K562 (cell line): ENCODE data around the gene RGL2. TPM values are rescaled to one million over a fixed set of nuclear protein-coding genes. Genes with fewer than 3 reads are reported as not detected.

ENCODE experiments used
- ATF1 ChIP-seq, 2 experiments: fragments of 450-650 bp in 1 of 2; IDR thresholded peaks; 2 replicates each; pipeline ENCODE4 v1.6.1; 2016; ENCODE audit warnings: missing compliant biosample characterization in 1 of 2, missing genetic modification characterization in 1 of 2
- CBX3 ChIP-seq, 2 experiments: IDR thresholded peaks; 1 replicate in 1 of 2; 2 replicates in 1 of 2; pipeline ENCODE4 v1.6.1; 2012; ENCODE audit warnings: inconsistent platforms in 2 of 2, low read length in 2 of 2, borderline replicate concordance in 1 of 2, control low read depth in 1 of 2
- CEBPG ChIP-seq, 3 experiments: fragments of 200-800 bp in 1 of 3; sonication (Bioruptor generic) in 1 of 3; sonication (generic) in 1 of 3; formaldehyde crosslinking in 1 of 3; IDR thresholded peaks in 2 of 3; conservative IDR thresholded peaks in 1 of 3; 2 replicates each; pipeline versions ENCODE4 v1.6.1 to v1.8.0; 2016 to 2022; ENCODE audit warnings: missing compliant biosample characterization in 2 of 3, missing genetic modification characterization in 2 of 3, mild to moderate bottlenecking in 1 of 3, missing genetic modification reagents in 1 of 3
- CXXC5 ChIP-seq: fragments of 250-450 bp; sonication (Bioruptor Pico); IDR thresholded peaks from 2 replicates; pipeline ENCODE4 v1.8.0; 2022; ENCODE audit warnings: inconsistent platforms, mild to moderate bottlenecking, moderate library complexity
- FOXK1 ChIP-seq: sonication (generic); formaldehyde crosslinking; IDR thresholded peaks from 2 replicates; pipeline ENCODE4 v1.8.0; 2022; ENCODE audit warnings: missing genetic modification reagents, mild to moderate bottlenecking, borderline replicate concordance
- GABPA ChIP-seq: fragments of 200-800 bp; sonication (Bioruptor generic); conservative IDR thresholded peaks from 2 replicates; pipeline ENCODE4 v1.6.1; 2016; ENCODE audit warnings: low read depth, missing genetic modification characterization, missing compliant biosample characterization
- HDAC8 ChIP-seq: fragments of 450-650 bp; IDR thresholded peaks from 2 replicates; pipeline ENCODE4 v1.6.1; 2016; ENCODE audit warnings: mild to moderate bottlenecking, missing genetic modification characterization, moderate library complexity, missing compliant biosample characterization
- KAT2B ChIP-seq: IDR thresholded peaks from one replicate; pipeline ENCODE4 v1.6.1; 2012; ENCODE audit warnings: low read depth, mild to moderate bottlenecking, control low read depth, inconsistent platforms, low read length, moderate library complexity
- POLR3G ChIP-seq: IDR thresholded peaks from 2 replicates; pipeline ENCODE4 v1.6.1; 2011; ENCODE audit not compliant: insufficient read length, insufficient replicate concordance; ENCODE audit errors: extremely low read depth
- RBFOX2 ChIP-seq: fragments of 200-400 bp; formaldehyde crosslinking; IDR thresholded peaks from 2 replicates; pipeline ENCODE4 v1.6.1; 2017; ENCODE audit warnings: low read depth, mild to moderate bottlenecking, low read length, moderate library complexity
- RBM25 ChIP-seq: fragments of 200-400 bp; formaldehyde crosslinking; IDR thresholded peaks from 2 replicates; pipeline ENCODE4 v1.6.1; 2018; ENCODE audit warnings: low read length, low read depth, moderate library complexity; ENCODE audit not compliant: severe bottlenecking
- ZNF274 ChIP-seq: IDR thresholded peaks from 2 replicates; pipeline ENCODE4 v1.6.1; 2011; ENCODE audit warnings: low read depth, mild to moderate bottlenecking, low read length, moderate library complexity, borderline replicate concordance
- ZNF75A ChIP-seq: fragments of 450-650 bp; formaldehyde crosslinking; IDR thresholded peaks from 2 replicates; pipeline ENCODE4 v1.4.0; 2020; ENCODE audit warnings: mild to moderate bottlenecking
- polyA plus RNA-seq, 8 experiments: library from polyadenylated mRNA; depleted of rRNA in 4 of 8; stranded (reverse) in 5 of 8; unstranded in 3 of 8; fragments of >200 nt; fragmentation: Nextera tagmentation in 2 of 8; fragmentation: Illumina TruSeq in 1 of 8; extraction: Ambion mirVana in 2 of 8; extraction: Trizol in 1 of 8; gene quantifications; 2 replicates each; pipeline versions ENCODE4 v1.2.1 to v1.2.3, GENCODE V29; 2011 to 2014; ENCODE audit warnings: inconsistent platforms in 1 of 8, missing spikeins in 1 of 8
- total RNA-seq, 7 experiments: library from RNA; depleted of rRNA in 6 of 7; stranded (reverse); fragments of >200 nt in 6 of 7; fragmentation: Illumina TruSeq in 2 of 7; extraction: Trizol in 2 of 7; gene quantifications; 2 replicates each; pipeline versions ENCODE4 v1.2.1 to v1.2.3, GENCODE V29; 2011 to 2021; ENCODE audit warnings: low replicate concordance in 1 of 7
- TF ChIP-seq, protein P1 (sequence below): IDR thresholded peaks from 2 replicates; pipeline ENCODE4 v1.6.1; 2016; ENCODE audit warnings: missing genetic modification characterization, missing compliant biosample characterization
- TF ChIP-seq, protein P2 (sequence below): fragments of 450-650 bp; IDR thresholded peaks from 2 replicates; pipeline ENCODE4 v1.6.1; 2018; ENCODE audit warnings: mild to moderate bottlenecking, low read depth; ENCODE audit not compliant: partially characterized antibody
- TF ChIP-seq, protein P3 (sequence below): fragments of 200-800 bp; sonication (Bioruptor generic); IDR thresholded peaks from 2 replicates; pipeline ENCODE4 v1.6.1; 2017; ENCODE audit warnings: missing genetic modification characterization, missing compliant biosample characterization

RGL2 gene
- total and polyA plus RNA-seq, 9 of the 15 experiments (the other 6 are each of a cell fraction or from before 2014, with no cell fraction given) = 1.8 to 57.1 (median 19.5) TPM

DNA sequence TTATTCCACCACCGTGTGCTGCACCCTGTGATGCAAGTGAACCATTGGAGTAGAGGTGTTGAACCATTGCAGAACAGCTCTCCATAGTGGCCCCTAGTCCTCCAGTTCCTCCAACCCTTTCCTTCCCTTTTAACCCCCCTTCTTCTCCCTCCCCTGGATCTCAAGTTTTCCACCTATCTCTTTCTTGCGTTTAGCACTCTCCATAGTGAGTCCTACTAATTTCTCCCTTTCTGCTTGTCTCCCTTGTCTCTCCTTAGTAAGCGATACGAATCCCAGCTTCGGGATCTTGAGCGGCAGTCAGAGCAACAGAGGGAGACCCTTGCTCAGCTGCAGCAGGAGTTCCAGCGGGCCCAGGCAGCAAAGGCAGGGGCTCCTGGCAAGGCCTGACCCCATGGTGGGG lies 8.3 kb downstream of the RGL2 start (continued):
- TF ChIP-seq, protein P1, sequence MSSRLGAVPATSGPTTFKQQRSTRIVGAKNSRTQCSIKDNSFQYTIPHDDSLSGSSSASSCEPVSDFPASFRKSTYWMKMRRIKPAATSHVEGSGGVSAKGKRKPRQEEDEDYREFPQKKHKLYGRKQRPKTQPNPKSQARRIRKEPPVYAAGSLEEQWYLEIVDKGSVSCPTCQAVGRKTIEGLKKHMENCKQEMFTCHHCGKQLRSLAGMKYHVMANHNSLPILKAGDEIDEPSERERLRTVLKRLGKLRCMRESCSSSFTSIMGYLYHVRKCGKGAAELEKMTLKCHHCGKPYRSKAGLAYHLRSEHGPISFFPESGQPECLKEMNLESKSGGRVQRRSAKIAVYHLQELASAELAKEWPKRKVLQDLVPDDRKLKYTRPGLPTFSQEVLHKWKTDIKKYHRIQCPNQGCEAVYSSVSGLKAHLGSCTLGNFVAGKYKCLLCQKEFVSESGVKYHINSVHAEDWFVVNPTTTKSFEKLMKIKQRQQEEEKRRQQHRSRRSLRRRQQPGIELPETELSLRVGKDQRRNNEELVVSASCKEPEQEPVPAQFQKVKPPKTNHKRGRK (tag) = no peak
- TF ChIP-seq FOXK1 (CRISPR knock-in tag) (no peak), POLR3G (no peak), RBM25 (no peak), ZNF274 (no peak), CEBPG (CRISPR knock-in tag; IDR thresholded peaks at IDR 0.05) (no peak), CEBPG (tag; conservative IDR thresholded peaks at IDR 0.05 in 1 of 2, IDR thresholded peaks at IDR 0.05 in 1 of 2) (no peak), KAT2B (no peak), RBFOX2 (peak; percentile 5; the same call in 1 of the 2 replicates), HDAC8 (tag) (no peak), GABPA (tag) (no peak), ZNF75A (CRISPR knock-in tag) (no peak), CXXC5 (no peak), ATF1 (CRISPR knock-in tag; IDR thresholded peaks at IDR 0.05) (no peak), ATF1 (tag; IDR thresholded peaks at IDR 0.05) (no peak), CBX3 (IDR thresholded peaks at IDR 0.05; ENCODE audit: borderline replicate concordance in 1 of 2, low read length in 2 of 2) (no peak)
- TF ChIP-seq, protein P2, sequence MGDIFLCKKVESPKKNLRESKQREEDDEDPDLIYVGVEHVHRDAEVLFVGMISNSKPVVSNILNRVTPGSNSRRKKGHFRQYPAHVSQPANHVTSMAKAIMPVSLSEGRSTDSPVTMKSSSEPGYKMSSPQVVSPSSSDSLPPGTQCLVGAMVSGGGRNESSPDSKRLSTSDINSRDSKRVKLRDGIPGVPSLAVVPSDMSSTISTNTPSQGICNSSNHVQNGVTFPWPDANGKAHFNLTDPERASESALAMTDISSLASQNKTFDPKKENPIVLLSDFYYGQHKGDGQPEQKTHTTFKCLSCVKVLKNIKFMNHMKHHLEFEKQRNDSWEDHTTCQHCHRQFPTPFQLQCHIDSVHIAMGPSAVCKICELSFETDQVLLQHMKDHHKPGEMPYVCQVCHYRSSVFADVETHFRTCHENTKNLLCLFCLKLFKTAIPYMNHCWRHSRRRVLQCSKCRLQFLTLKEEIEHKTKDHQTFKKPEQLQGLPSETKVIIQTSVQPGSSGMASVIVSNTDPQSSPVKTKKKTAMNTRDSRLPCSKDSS = no peak
- TF ChIP-seq, protein P3, sequence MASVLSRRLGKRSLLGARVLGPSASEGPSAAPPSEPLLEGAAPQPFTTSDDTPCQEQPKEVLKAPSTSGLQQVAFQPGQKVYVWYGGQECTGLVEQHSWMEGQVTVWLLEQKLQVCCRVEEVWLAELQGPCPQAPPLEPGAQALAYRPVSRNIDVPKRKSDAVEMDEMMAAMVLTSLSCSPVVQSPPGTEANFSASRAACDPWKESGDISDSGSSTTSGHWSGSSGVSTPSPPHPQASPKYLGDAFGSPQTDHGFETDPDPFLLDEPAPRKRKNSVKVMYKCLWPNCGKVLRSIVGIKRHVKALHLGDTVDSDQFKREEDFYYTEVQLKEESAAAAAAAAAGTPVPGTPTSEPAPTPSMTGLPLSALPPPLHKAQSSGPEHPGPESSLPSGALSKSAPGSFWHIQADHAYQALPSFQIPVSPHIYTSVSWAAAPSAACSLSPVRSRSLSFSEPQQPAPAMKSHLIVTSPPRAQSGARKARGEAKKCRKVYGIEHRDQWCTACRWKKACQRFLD (CRISPR knock-in tag) = no peak
- TF ChIP-seq, all 486 proteins: peak for 7
